ENCODE data around the gene MME. TPM values are rescaled to one million over a fixed set of nuclear protein-coding genes. Genes with fewer than 3 reads are reported as not detected.

Gene MME
- total and polyA plus RNA-seq, 2 of the 4 experiments (the other 2 are of a cell fraction): 11.7 to 22.8 TPM

DNA sequence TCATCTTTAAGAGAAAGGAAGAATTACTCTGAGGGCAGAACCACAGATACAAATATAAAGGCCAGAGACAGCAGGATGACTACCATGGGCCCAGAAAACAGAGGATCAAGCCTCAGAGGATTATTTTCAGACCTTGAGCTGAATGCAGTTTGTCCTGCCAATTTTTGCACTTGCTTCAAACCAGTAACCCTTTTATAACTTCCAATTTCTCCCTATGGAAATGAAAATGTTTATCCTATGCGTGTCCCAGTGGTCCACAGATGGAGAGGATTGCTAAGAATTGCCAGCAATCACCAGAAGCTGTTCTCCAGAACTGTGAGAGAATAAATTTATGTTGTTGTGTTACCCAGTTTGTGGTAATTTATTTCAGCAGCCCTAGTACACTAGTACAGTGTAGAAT, 26.4 kb upstream of the MME start:
- no peak overlapping the region for H3K4me2 ChIP-seq (ENCODE audit: low read depth, low read length)
- H3K79me1 ChIP-seq (ENCODE audit: low read depth in 1 of 2, low read length in 2 of 2): no peaks in the 10 kb centered on the region
- no peak overlapping the region for H3K4me3 ChIP-seq (ENCODE audit: insufficient read depth, low read depth, low read length)
- H4K20me1 ChIP-seq (ENCODE audit: insufficient read depth, low read length): no peaks in the 10 kb centered on the region
- H4K91ac ChIP-seq (ENCODE audit: insufficient read depth, low read depth, low read length): no peak overlapping the region
- intact Hi-C loops (cut with micrococcal nuclease): no loop called here
- no peak overlapping the region for H3K9ac ChIP-seq (ENCODE audit: low read depth, low read length)
- H3K9me3 ChIP-seq (ENCODE audit: control insufficient read depth, insufficient read depth, low read length): peaks cover 10% of the 10 kb centered on the region
- no peaks in the 10 kb centered on the region for H3K36me3 ChIP-seq (ENCODE audit: control insufficient read depth, insufficient read depth, low read length)
- H3K4me1 ChIP-seq (ENCODE audit: control insufficient read depth, insufficient read depth, low read length): no peaks in the 10 kb centered on the region
- H2AK9ac ChIP-seq (replicated peaks; ENCODE audit: low read depth, low read length, poor library complexity): no peak overlapping the region
- BruUV-seq (replicated peaks): no TSS peak
- no CpG with 5 or more reads among the region's 1 CpG for WGBS, 2 experiments (ENCODE audit: extremely low coverage in 2 of 2, insufficient read length in 1 of 2)
- no peak overlapping the region for H3K4ac ChIP-seq (ENCODE audit: low read depth, low read length)
- ATAC-seq (ENCODE audit: low read depth) (no peak), DNase-seq (no peak)
- no peak overlapping the region for H2BK120ac ChIP-seq (ENCODE audit: low read depth, low read length)
- H2AK5ac ChIP-seq (ENCODE audit: low read depth, low read length): no peak overlapping the region
- in situ Hi-C loops (cut with MboI; ENCODE audit: low sequenced_read_pairs): no loop called here
- dilution Hi-C loops (cut with HindIII; ENCODE audit: low sequenced_read_pairs, unreplicated experiment): no loop called here
- H3K14ac ChIP-seq (replicated peaks; ENCODE audit: low read depth, low read length): no peak overlapping the region
- POLR2A ChIA-PET (ENCODE audit: unreplicated experiment): no interaction called here
- no peak overlapping the region for H2BK5ac ChIP-seq (ENCODE audit: low read depth, low read length, poor library complexity, severe bottlenecking)
- no peak overlapping the region for H3K27ac ChIP-seq (ENCODE audit: insufficient read depth, low read length)
- H2AFZ ChIP-seq (replicated peaks; ENCODE audit: low read length, poor library complexity): no peak overlapping the region
- no peaks in the 10 kb centered on the region for H3K27me3 ChIP-seq (ENCODE audit: control insufficient read depth, insufficient read depth, low read length)
- CTCF ChIA-PET: no interaction called here
- no peak overlapping the region for H2BK20ac ChIP-seq (ENCODE audit: low read depth, low read length)
- H4K8ac ChIP-seq (ENCODE audit: low read depth in 2 of 2, low read length in 2 of 2): no peak overlapping the region
- no peak for TF ChIP-seq BHLHE40 (IDR thresholded peaks at IDR 0.05; ENCODE audit: low read depth, low read length)
- TF ChIP-seq, protein P1, sequence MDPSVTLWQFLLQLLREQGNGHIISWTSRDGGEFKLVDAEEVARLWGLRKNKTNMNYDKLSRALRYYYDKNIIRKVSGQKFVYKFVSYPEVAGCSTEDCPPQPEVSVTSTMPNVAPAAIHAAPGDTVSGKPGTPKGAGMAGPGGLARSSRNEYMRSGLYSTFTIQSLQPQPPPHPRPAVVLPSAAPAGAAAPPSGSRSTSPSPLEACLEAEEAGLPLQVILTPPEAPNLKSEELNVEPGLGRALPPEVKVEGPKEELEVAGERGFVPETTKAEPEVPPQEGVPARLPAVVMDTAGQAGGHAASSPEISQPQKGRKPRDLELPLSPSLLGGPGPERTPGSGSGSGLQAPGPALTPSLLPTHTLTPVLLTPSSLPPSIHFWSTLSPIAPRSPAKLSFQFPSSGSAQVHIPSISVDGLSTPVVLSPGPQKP (IDR thresholded peaks at IDR 0.05; ENCODE audit: borderline replicate concordance, low read depth, low read length): no peak
- no peak for TF ChIP-seq RAD21 (IDR thresholded peaks at IDR 0.05; ENCODE audit: low read length)
- H3K56ac ChIP-seq (ENCODE audit: extremely low read depth, insufficient read depth, low read length): no peak overlapping the region
- no peak overlapping the region for H4K5ac ChIP-seq (ENCODE audit: low read depth, low read length)
- H2BK15ac ChIP-seq (ENCODE audit: low read depth, low read length): no peak overlapping the region
- no peak overlapping the region for H3K23ac ChIP-seq (ENCODE audit: low read depth, low read length)
- no peaks in the 10 kb centered on the region for H3K9me1 ChIP-seq (ENCODE audit: insufficient read depth, low read length)
- no peak overlapping the region for H3K18ac ChIP-seq (ENCODE audit: low read depth, low read length)
